Activated CD8-positive, alpha-beta T cell treated with anti-CD3 and anti-CD28 coated beads for 36 hours (primary cell): Measurements from ENCODE around the gene RLIM. TPM values are rescaled to one million over a fixed set of nuclear protein-coding genes. Genes with fewer than 3 reads are reported as not detected.

Experiments used
- ATAC-seq: fragments of 200-7000 bp; cut with Tn5 transposase; one replicate; pipeline ENCODE4 v1.10.0; 2021; ENCODE audit warnings: mild to moderate bottlenecking, moderate library complexity
- CTCF ChIA-PET: fragments of 350-600 bp; sonication (Branson Sonifier 250); formaldehyde crosslinking; loops from one replicate; lab custom pipeline; 2021; ENCODE audit warnings: antibody characterized with exemption; lab: Charles Lee
- POLR2A ChIA-PET: fragments of 350-600 bp; sonication (Branson Sonifier 250); formaldehyde crosslinking; loops from one replicate; lab custom pipeline; 2021; ENCODE audit warnings: antibody characterized with exemption; lab: Charles Lee
- DNase-seq: peaks from one replicate; pipeline ENCODE4 v3.0.0-alpha.2; 2020
- H3K27ac Mint-ChIP-seq: one replicate; pipeline ENCODE4 v1.8.0; 2021; ENCODE audit warnings: mild to moderate bottlenecking, mixed read lengths
- H3K27me3 Mint-ChIP-seq: one replicate; pipeline ENCODE4 v1.8.0; 2021; ENCODE audit warnings: mixed read lengths
- H3K36me3 Mint-ChIP-seq: one replicate; pipeline ENCODE4 v1.8.0; 2021; ENCODE audit warnings: low read depth, mixed read lengths
- H3K4me1 Mint-ChIP-seq: one replicate; pipeline ENCODE4 v1.8.0; 2021; ENCODE audit warnings: low read depth, mixed read lengths
- H3K4me3 Mint-ChIP-seq: one replicate; pipeline ENCODE4 v1.8.0; 2021; ENCODE audit warnings: mild to moderate bottlenecking, moderate library complexity, mixed read lengths
- H3K9me3 Mint-ChIP-seq: one replicate; pipeline ENCODE4 v1.8.0; 2021; ENCODE audit warnings: mixed read lengths
- intact Hi-C: fragments of 100-400 bp; cut with micrococcal nuclease; formaldehyde crosslinking; loops from one replicate; pipeline ENCODE4 v1.10.0; 2022
- total RNA-seq, 2 experiments: library from RNA; stranded (reverse); gene quantifications; one replicate each; pipeline ENCODE4 v1.2.3, GENCODE V29; 2021
- TF ChIP-seq, protein P1 (sequence below): fragments of 200-600 bp; IDR thresholded peaks from one replicate; pipeline ENCODE4 v1.8.0; 2022; ENCODE audit warnings: antibody characterized with exemption, mild to moderate bottlenecking

The RLIM gene
- total RNA-seq, 2 experiments from 2014 or later: 40.0 to 42.0 TPM

DNA sequence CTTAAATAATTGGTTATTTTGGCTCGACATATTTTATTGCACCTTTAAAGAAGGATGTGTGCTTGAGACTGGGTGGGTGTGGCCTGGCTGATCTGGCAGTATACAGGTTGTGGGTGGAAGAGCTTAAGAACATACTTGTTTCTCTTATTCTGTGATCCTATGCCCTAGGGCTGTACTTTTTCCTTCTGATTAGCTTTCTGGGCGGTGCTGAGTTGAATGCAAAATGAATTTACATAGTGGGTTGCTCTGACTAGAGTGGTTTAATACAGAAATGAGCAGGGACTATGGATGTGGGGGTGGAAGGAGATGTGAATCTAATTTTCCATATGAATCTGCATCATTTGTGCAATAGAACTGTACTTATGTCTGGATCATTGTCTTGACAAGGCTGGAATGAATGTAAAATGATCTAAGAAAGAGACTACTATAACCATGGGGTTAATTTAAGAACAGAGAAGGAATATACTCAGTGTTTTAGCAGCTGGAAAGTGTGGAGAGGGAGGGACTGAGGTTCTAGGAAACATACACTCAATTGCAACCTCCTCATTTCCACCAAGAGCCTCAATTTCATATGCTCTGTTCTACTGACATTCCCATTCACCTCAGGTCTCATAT lies 73.7 kb downstream of the RLIM start:
- Mint-ChIP-seq H3K36me3 (no peaks in the 10 kb centered on the region), H3K27ac (no peak overlapping the region), H3K9me3 (no peaks in the 10 kb centered on the region), H3K4me3 (no peak overlapping the region), H3K27me3 (no peaks in the 10 kb centered on the region), H3K4me1 (peaks cover 6% of the 10 kb centered on the region)
- ATAC-seq (no peak), DNase-seq (no peak)
- TF ChIP-seq, protein P1, sequence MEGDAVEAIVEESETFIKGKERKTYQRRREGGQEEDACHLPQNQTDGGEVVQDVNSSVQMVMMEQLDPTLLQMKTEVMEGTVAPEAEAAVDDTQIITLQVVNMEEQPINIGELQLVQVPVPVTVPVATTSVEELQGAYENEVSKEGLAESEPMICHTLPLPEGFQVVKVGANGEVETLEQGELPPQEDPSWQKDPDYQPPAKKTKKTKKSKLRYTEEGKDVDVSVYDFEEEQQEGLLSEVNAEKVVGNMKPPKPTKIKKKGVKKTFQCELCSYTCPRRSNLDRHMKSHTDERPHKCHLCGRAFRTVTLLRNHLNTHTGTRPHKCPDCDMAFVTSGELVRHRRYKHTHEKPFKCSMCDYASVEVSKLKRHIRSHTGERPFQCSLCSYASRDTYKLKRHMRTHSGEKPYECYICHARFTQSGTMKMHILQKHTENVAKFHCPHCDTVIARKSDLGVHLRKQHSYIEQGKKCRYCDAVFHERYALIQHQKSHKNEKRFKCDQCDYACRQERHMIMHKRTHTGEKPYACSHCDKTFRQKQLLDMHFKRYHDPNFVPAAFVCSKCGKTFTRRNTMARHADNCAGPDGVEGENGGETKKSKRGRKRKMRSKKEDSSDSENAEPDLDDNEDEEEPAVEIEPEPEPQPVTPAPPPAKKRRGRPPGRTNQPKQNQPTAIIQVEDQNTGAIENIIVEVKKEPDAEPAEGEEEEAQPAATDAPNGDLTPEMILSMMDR: no peak
- CTCF ChIA-PET: interaction anchor here (1.3 kb wide), 1 partner anchor 9 kb away, joined by 4 read pairs; no protein-coding TSS in a partner anchor
- intact Hi-C loops: no loop called here
- POLR2A ChIA-PET: no interaction called here

DNA sequence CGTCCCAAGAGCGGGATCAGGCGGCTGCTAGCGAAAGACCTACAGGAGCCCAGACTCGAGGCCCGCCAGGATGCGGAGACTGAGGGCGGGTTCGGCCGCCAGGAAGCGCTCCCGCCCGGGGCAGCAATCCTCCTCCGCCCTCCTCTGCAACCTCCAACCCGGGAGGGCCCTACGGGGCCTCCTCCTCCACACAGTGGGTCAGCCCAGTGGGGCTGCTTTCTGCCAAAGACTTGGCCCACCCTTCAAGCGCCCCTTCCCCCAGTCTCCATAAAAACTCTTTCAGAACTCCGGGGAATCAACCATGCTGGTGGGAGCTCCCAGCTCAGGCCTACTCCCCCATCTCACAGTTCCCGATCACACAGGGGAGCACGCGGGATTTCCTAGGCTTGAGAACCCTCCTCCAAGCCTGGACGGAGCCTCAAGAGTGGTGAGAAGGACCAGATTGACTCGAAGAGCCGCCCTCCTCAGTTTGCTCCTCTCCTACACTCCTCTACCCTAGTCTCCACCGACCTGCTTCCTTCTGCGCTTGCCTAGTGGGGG lies 77.5 kb downstream of the RLIM start:
- Mint-ChIP-seq H3K36me3 (no peaks in the 10 kb centered on the region), H3K27ac (peak overlapping the region; percentile 50), H3K4me1 (peaks cover 23% of the 10 kb centered on the region), H3K27me3 (no peaks in the 10 kb centered on the region), H3K9me3 (no peaks in the 10 kb centered on the region), H3K4me3 (peak overlapping the region; percentile 69)
- DNase-seq (peak; percentile 13), ATAC-seq (peak; percentile 15)
- TF ChIP-seq, protein P1: no peak
- intact Hi-C loops: no loop called here
- POLR2A ChIA-PET: no interaction called here
- CTCF ChIA-PET: interaction anchor here (0.8 to 1.0 kb wide), 2 partner anchors 213 to 295 kb away, joined by 3 read pairs; no protein-coding TSS in a partner anchor

DNA sequence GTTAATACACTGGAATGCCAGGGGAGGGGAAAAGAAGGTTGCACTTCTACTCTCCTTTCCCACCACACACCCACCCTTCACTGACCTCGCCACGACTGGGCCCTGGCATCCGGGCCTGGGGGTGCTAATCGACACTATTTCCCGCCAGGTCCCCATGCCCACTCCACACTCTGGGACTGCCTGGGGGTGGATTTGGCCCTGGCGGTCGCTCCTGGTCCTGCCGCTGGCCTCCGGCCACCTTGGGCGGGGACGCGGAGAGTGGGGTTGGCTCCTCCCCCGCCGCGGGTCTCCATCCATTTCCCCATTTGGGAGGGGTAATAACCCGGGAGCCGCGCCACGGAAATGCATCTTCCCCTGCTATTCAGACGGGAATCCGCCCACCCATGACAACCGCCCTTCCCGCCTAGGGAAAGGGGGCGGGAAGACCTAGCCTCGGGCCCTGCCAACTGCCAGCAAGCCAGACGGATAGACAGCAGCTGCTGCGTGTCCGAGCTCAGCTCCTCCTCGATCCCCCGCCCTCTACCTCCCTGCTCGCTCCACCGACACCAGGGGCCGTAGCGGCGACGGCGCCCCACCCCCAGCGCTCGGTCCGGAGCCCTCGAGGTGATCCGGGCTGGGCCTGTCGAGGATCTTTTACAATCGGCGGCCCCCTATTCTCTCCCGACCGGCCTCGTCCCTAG lies 78.1 kb downstream of the RLIM start:
- Mint-ChIP-seq H3K27ac (peak overlapping the region; percentile 78), H3K9me3 (no peaks in the 10 kb centered on the region), H3K4me3 (peak overlapping the region; percentile 69), H3K36me3 (no peaks in the 10 kb centered on the region), H3K27me3 (no peaks in the 10 kb centered on the region), H3K4me1 (peaks cover 23% of the 10 kb centered on the region)
- CTCF ChIA-PET: interaction anchor here (0.8 to 1.0 kb wide), 2 partner anchors 212 to 294 kb away, joined by 3 read pairs; no protein-coding TSS in a partner anchor
- TF ChIP-seq, protein P1: no peak
- DNase-seq (peak; percentile 26), ATAC-seq (peak; percentile 48)
- POLR2A ChIA-PET: no interaction called here
- intact Hi-C loops: no loop called here

DNA sequence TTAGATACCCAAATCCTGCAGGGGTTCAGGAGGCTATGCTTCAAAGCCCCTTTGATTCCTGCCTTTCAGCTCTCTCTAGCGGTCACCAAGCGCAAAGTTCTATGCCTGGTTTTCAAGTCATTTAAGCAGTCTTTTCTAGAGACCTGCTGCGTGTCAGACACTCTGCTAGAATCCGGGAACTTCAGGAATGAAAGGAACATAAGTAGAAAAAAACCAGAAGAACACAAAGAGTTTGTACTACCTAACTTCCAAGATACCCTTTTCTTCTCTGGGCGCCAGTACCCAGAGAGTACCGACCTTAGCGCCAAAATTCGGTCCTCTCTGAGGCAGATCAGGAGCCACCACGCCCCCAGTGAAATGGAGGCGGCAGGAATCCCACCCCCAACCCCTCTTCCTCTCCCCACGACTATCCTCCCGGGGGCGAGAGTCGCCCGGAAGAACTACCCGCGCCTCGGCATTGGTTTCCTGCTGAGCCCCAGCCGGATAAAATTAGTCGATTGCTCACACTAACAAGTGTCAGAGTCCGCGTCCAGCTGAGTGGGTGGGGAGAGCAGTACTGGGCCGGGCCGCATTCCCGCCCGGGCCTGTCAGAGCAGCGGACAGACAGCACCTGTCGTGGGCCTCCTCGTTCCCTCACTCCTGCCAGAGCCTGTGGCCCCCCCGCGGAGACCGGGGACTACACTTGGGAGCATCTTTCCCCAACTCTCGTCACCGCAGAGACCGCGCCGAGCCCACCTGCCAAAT lies 78.8 kb downstream of the RLIM start:
- H3K27ac Mint-ChIP-seq: peak overlapping the region; percentile 78

More for the DNA sequence above, 78.8 kb downstream of the RLIM start:
- peak; percentile 66 for DNase-seq
- intact Hi-C loops: no loop called here
- ChIA-PET CTCF (interaction anchor here (1.0 to 2.5 kb wide), 4 partner anchors 10 to 212 kb away, joined by 3 to 12 read pairs (median 4); no protein-coding TSS in a partner anchor), POLR2A (no interaction called here)
- Mint-ChIP-seq H3K4me1 (peaks cover 20% of the 10 kb centered on the region), H3K4me3 (peak overlapping the region; percentile 69), H3K9me3 (no peaks in the 10 kb centered on the region), H3K36me3 (no peaks in the 10 kb centered on the region), H3K27me3 (no peaks in the 10 kb centered on the region)
- TF ChIP-seq, protein P1: no peak
- ATAC-seq: peak; percentile 58

Other genes with a start within 250 kb of the RLIM start
- under 1 TPM; 0.36 TPM for gene SLC16A2, start 193.1 kb downstream of the RLIM start, total RNA-seq